ENCODE results near the gene FBLN5.

FBLN5 gene

DNA sequence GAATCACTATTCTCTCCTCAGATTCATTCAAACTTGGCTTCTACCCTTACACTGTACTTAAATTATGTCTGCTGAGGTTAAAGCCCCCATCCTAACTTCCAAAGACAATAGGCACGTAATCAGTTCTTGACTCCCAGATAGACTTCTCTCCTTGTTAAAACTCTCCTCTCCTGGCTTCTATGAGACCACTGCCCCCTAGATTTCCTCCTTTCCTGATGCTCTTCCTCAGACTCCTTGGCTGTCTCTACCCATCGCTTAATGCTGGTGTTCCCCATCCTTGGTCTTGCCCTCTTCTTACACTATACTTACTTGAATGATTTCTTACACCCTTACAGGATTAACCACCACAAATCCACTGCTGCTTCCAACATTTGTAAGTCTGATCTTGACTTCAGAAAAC lies 112.9 kb downstream of the FBLN5 start:
- Histone ChIP-seq H2AFZ (ENCODE audit: low read length) (no peak overlapping the region), H3K9me3 (ENCODE audit: low read length) (no peaks in the 10 kb centered on the region), H3K4me1 (ENCODE audit: insufficient read depth, low read length, severe bottlenecking) (peaks cover 79% of the 10 kb centered on the region), H3K4me2 (ENCODE audit: low read length) (peak overlapping the region; percentile 100), H3K4me3 (ENCODE audit: low read depth, low read length, poor library complexity, severe bottlenecking) (peak overlapping the region; percentile 97), H3K9ac (ENCODE audit: low read length) (peak overlapping the region; percentile 46; the same call in 1 of the 2 replicates), H4K20me1 (ENCODE audit: insufficient read depth, low read length) (no peaks in the 10 kb centered on the region), H3K9me2 (ENCODE audit: low read depth, low read length) (no peaks in the 10 kb centered on the region), H3K27me3 (ENCODE audit: insufficient read depth, low read length) (no peaks in the 10 kb centered on the region), H3K79me2 (ENCODE audit: insufficient read depth, low read length) (peaks cover 37% of the 10 kb centered on the region), H3K27ac (ENCODE audit: low read depth, low read length, poor library complexity, severe bottlenecking) (peak overlapping the region; percentile 63), H3F3A (ENCODE audit: insufficient read depth, low read length) (no peaks in the 10 kb centered on the region), H3K36me3 (ENCODE audit: insufficient read depth, low read length) (no peaks in the 10 kb centered on the region)
- TF ChIP-seq, protein P1, sequence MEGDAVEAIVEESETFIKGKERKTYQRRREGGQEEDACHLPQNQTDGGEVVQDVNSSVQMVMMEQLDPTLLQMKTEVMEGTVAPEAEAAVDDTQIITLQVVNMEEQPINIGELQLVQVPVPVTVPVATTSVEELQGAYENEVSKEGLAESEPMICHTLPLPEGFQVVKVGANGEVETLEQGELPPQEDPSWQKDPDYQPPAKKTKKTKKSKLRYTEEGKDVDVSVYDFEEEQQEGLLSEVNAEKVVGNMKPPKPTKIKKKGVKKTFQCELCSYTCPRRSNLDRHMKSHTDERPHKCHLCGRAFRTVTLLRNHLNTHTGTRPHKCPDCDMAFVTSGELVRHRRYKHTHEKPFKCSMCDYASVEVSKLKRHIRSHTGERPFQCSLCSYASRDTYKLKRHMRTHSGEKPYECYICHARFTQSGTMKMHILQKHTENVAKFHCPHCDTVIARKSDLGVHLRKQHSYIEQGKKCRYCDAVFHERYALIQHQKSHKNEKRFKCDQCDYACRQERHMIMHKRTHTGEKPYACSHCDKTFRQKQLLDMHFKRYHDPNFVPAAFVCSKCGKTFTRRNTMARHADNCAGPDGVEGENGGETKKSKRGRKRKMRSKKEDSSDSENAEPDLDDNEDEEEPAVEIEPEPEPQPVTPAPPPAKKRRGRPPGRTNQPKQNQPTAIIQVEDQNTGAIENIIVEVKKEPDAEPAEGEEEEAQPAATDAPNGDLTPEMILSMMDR (IDR thresholded peaks at IDR 0.05; ENCODE audit: low read length), result peak; percentile 8; the same call in 1 of the 2 replicates
- TF ChIP-seq EZH2 (IDR thresholded peaks at IDR 0.05; ENCODE audit: borderline replicate concordance, low read length), result no peak

DNA sequence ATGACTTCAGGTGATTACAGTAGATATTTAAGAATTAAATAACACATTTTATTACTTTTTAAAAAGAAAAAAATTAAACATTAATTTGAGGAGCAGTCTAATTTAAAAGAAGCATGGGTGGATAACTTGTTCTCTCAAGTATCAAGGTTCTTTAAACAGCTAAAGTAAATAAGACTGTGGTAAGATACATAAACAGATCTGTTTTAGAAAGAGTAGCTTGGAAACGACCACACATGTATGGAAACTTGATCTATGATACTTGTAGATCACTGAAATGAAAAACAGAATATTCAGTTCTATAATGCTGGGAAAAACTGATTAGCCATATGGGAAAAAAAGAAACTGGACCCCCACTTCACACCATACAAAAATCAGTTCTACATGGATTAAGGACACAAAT lies 116.2 kb downstream of the FBLN5 start:
- Histone ChIP-seq H3K4me1 (ENCODE audit: insufficient read depth, low read length, severe bottlenecking) (peaks cover 66% of the 10 kb centered on the region), H3K4me3 (ENCODE audit: low read depth, low read length, poor library complexity, severe bottlenecking) (no peak overlapping the region), H3K9me3 (ENCODE audit: low read length) (no peaks in the 10 kb centered on the region), H3K9me2 (ENCODE audit: low read depth, low read length) (no peaks in the 10 kb centered on the region), H3K27ac (ENCODE audit: low read depth, low read length, poor library complexity, severe bottlenecking) (peak overlapping the region; percentile 13), H3K36me3 (ENCODE audit: insufficient read depth, low read length) (no peaks in the 10 kb centered on the region), H4K20me1 (ENCODE audit: insufficient read depth, low read length) (no peaks in the 10 kb centered on the region), H3K4me2 (ENCODE audit: low read length) (no peak overlapping the region; the same call in 1 of the 2 replicates), H3K27me3 (ENCODE audit: insufficient read depth, low read length) (no peaks in the 10 kb centered on the region), H2AFZ (ENCODE audit: low read length) (no peak overlapping the region), H3F3A (ENCODE audit: insufficient read depth, low read length) (no peaks in the 10 kb centered on the region), H3K79me2 (ENCODE audit: insufficient read depth, low read length) (peaks cover 51% of the 10 kb centered on the region), H3K9ac (ENCODE audit: low read length) (no peak overlapping the region)
- no peak for TF ChIP-seq EZH2 (IDR thresholded peaks at IDR 0.05; ENCODE audit: borderline replicate concordance, low read length)

DNA sequence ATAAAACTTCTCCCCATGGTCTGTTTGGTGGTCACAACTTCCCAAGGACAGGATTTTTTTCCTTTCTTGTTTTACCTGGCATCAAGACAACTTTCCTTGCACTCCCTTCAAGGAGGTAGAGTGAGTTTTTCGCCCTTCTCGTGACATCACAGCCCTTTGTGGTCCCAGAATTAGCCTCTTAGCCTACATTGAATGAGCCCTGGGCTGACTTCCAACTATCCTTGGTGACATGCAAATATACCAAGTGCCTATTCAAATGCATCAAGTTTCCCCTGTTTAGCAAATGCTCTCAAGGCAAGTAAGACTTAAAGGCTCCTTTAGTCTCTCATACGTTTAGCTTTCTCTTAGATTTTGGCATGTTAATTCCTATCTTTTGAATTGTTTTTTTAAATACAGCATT lies 116.7 kb downstream of the FBLN5 start:
- peaks cover 64% of the 10 kb centered on the region for H3K4me1 ChIP-seq (ENCODE audit: insufficient read depth, low read length, severe bottlenecking)
- peak overlapping the region; percentile 3; the same call in 1 of the 2 replicates for H3K4me2 ChIP-seq (ENCODE audit: low read length)
- TF ChIP-seq EZH2 (IDR thresholded peaks at IDR 0.05; ENCODE audit: borderline replicate concordance, low read length), result no peak
- TF ChIP-seq, protein P1 (IDR thresholded peaks at IDR 0.05; ENCODE audit: low read length), result no peak
- H3K9me3 ChIP-seq (ENCODE audit: low read length), result no peaks in the 10 kb centered on the region
- H3K4me3 ChIP-seq (ENCODE audit: low read depth, low read length, poor library complexity, severe bottlenecking), result no peak overlapping the region
- no peaks in the 10 kb centered on the region for H3F3A ChIP-seq (ENCODE audit: insufficient read depth, low read length)
- peaks cover 53% of the 10 kb centered on the region for H3K79me2 ChIP-seq (ENCODE audit: insufficient read depth, low read length)
- no peaks in the 10 kb centered on the region for H3K27me3 ChIP-seq (ENCODE audit: insufficient read depth, low read length)
- H3K27ac ChIP-seq (ENCODE audit: low read depth, low read length, poor library complexity, severe bottlenecking), result peak overlapping the region; percentile 13
- H3K9ac ChIP-seq (ENCODE audit: low read length), result no peak overlapping the region
- no peaks in the 10 kb centered on the region for H3K9me2 ChIP-seq (ENCODE audit: low read depth, low read length)
- no peak overlapping the region for H2AFZ ChIP-seq (ENCODE audit: low read length)
- no peaks in the 10 kb centered on the region for H4K20me1 ChIP-seq (ENCODE audit: insufficient read depth, low read length)
- no peaks in the 10 kb centered on the region for H3K36me3 ChIP-seq (ENCODE audit: insufficient read depth, low read length)

DNA sequence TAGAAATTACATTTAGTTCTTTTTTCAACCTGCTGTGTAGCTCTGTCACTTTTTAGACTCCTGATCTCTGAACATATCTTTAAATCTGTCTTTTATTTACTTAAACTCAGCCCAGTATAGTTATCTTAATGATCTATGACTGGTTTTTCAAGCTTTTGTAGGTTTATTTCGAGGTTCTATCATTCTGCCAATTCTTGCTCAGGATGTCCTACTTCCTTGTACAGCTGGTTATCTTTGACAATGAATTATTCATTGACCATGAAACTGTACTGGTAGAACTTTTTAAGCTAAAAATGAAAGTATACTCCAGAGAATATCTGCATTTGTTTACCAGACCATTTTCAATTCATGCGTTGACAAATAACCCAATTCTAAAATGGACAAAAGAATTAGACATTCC lies 118.0 kb downstream of the FBLN5 start:
- TF ChIP-seq EZH2 (IDR thresholded peaks at IDR 0.05; ENCODE audit: borderline replicate concordance, low read length), result no peak
- TF ChIP-seq, protein P1 (IDR thresholded peaks at IDR 0.05; ENCODE audit: low read length), result no peak
- H3K4me1 ChIP-seq (ENCODE audit: insufficient read depth, low read length, severe bottlenecking), result peaks cover 53% of the 10 kb centered on the region
- no peak overlapping the region for H3K9ac ChIP-seq (ENCODE audit: low read length)
- H2AFZ ChIP-seq (ENCODE audit: low read length), result no peak overlapping the region
- no peaks in the 10 kb centered on the region for H3K36me3 ChIP-seq (ENCODE audit: insufficient read depth, low read length)
- H3K9me3 ChIP-seq (ENCODE audit: low read length), result no peaks in the 10 kb centered on the region
- H4K20me1 ChIP-seq (ENCODE audit: insufficient read depth, low read length), result no peaks in the 10 kb centered on the region
- no peaks in the 10 kb centered on the region for H3F3A ChIP-seq (ENCODE audit: insufficient read depth, low read length)
- H3K9me2 ChIP-seq (ENCODE audit: low read depth, low read length), result no peaks in the 10 kb centered on the region
- H3K79me2 ChIP-seq (ENCODE audit: insufficient read depth, low read length), result peaks cover 45% of the 10 kb centered on the region
- no peak overlapping the region for H3K4me2 ChIP-seq (ENCODE audit: low read length)
- H3K4me3 ChIP-seq (ENCODE audit: low read depth, low read length, poor library complexity, severe bottlenecking), result no peak overlapping the region
- no peaks in the 10 kb centered on the region for H3K27me3 ChIP-seq (ENCODE audit: insufficient read depth, low read length)
- no peak overlapping the region for H3K27ac ChIP-seq (ENCODE audit: low read depth, low read length, poor library complexity, severe bottlenecking)

All from OCI-LY1 (cell line).